Testis (tissue), 3 donors: ENCODE data around the gene FAM107A. TPM values are rescaled to one million over a fixed set of nuclear protein-coding genes. Genes with fewer than 3 reads are reported as not detected.

Experiments used
- DNase-seq: peaks from one replicate; pipeline ENCODE4 v3.0.0-alpha.2; 2019
- H3K27ac ChIP-seq, 2 donors: fragments of 200-600 bp; sonication (generic); one replicate each; pipeline ENCODE4 v1.5.1; 2019
- H3K27me3 ChIP-seq: fragments of 200-600 bp; sonication (generic); one replicate; pipeline ENCODE4 v1.5.1; 2019
- H3K36me3 ChIP-seq: fragments of 200-600 bp; sonication (generic); one replicate; pipeline ENCODE4 v1.5.1; 2017; ENCODE audit warnings: low read depth; ENCODE audit errors: missing control alignments
- H3K4me1 ChIP-seq: fragments of 200-600 bp; sonication (generic); one replicate; pipeline ENCODE4 v1.5.1; 2019
- H3K4me3 ChIP-seq, 2 donors: fragments of 200-600 bp; sonication (generic); one replicate each; pipeline ENCODE4 v1.5.1; 2017 to 2019
- H3K9me3 ChIP-seq: fragments of 200-600 bp; sonication (generic); one replicate; pipeline ENCODE4 v1.5.1; 2017
- CTCF ChIP-seq, 3 experiments: fragments of 450-650 bp in 2 of 3; fragments of 200-600 bp in 1 of 3; sonication (generic) in 1 of 3; IDR thresholded peaks; one replicate each; pipeline ENCODE4 v1.5.1; 2016 to 2019; ENCODE audit warnings: antibody characterized with exemption in 3 of 3, mild to moderate bottlenecking in 2 of 3, moderate library complexity in 1 of 3
- POLR2A ChIP-seq: fragments of 450-650 bp; IDR thresholded peaks from one replicate; pipeline ENCODE4 v1.6.1; 2017; ENCODE audit warnings: antibody characterized with exemption, mild to moderate bottlenecking, moderate library complexity
- WGBS, 2 donors: methylation state at CpG; one replicate each; pipeline ENCODE4 v1.1.5; 2018; 5-methylcytosine and 5-hydroxymethylcytosine counted together
- intact Hi-C: fragments of 100-400 bp; cut with DNase I; formaldehyde crosslinking; loops from one replicate; pipeline ENCODE4 v1.15.1; 2023; ENCODE audit warnings: low total_unique reads
- polyA plus RNA-seq: library from polyadenylated mRNA; stranded (reverse); fragments of 350-450 nt; fragmentation: Illumina TruSeq; extraction: RNeasy Lipid Tissue Mini Kit (QIAGEN cat#74804); gene quantifications from one replicate; pipeline ENCODE4 v1.2.3, GENCODE V29; 2014; ENCODE audit warnings: low read depth, low replicate concordance; ENCODE audit not compliant: insufficient read depth
- total RNA-seq, 2 donors: library from RNA; depleted of rRNA; stranded (reverse); fragments of >200 nt; gene quantifications; one replicate each; pipeline ENCODE4 v1.2.3, GENCODE V29; 2016

FAM107A gene
- total and polyA plus RNA-seq, 3 donors from 2014 or later: 7.8 to 17.8 (median 14.8) TPM

DNA sequence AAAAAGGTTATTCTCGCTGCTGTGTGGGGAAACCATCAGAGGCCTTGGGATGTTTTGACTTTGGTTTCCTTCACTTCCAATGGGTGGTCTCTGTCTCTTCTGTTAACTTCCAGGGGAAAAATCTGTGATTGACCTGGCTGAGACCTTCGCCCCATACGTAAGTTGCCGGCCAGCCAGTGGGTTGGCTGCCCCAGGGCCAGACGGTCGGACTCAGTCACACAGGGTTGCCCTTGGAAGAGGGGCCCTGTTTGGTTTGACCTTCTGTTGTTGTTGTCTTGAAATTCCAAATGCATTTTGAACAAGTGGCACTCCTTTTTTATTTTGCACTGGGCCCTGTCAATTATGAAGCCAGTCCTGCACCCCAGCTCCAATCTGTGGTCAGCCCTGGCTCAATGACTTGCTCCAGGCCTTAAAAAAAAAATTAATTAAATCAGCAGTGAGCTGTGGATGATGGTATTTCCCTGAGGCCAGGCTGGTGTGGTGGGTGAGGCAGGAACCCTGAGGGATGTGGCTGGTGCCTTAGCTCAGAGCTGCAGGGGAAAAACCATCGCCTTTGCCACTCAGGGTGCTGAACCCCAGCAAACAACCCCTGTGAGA is 4.5 kb downstream of the FAM107A start:
- intact Hi-C loops: no loop called here
- Histone ChIP-seq H3K27me3 (no peaks in the 10 kb centered on the region), H3K36me3 (no peaks in the 10 kb centered on the region), H3K4me3 (no peak overlapping the region), H3K27ac (no peak overlapping the region), H3K4me1 (peaks cover 20% of the 10 kb centered on the region), H3K9me3 (no peaks in the 10 kb centered on the region)
- no peak for DNase-seq
- TF ChIP-seq CTCF (IDR thresholded peaks at IDR 0.05) (no peak), POLR2A (no peak)
- 96 to 99% methylated on average over 7 of the region's 7 CpGs for WGBS, 2 donors

GRCh38 chr3:58572013-58572633 is 5.1 kb downstream of the FAM107A start:
- no peaks in the 10 kb centered on the region for H3K9me3 ChIP-seq
- H3K36me3 ChIP-seq: no peaks in the 10 kb centered on the region
- H3K4me1 ChIP-seq: peaks cover 16% of the 10 kb centered on the region
- TF ChIP-seq CTCF (IDR thresholded peaks at IDR 0.05) (no peak), POLR2A (no peak)
- WGBS, 2 donors: 88 to 92% methylated on average over 13 of the region's 13 CpGs
- no peaks in the 10 kb centered on the region for H3K27me3 ChIP-seq
- intact Hi-C loops: no loop called here
- H3K4me3 ChIP-seq: no peak overlapping the region
- no peak for DNase-seq
- H3K27ac ChIP-seq: no peak overlapping the region

- no peak overlapping the region for H3K27ac ChIP-seq
- no peak overlapping the region for H3K4me3 ChIP-seq
- 92 to 96% methylated on average over 5 of the region's 5 CpGs for WGBS, 2 donors
- H3K4me1 ChIP-seq: peaks cover 9% of the 10 kb centered on the region
- intact Hi-C loops: no loop called here
- no peaks in the 10 kb centered on the region for H3K9me3 ChIP-seq
- no peaks in the 10 kb centered on the region for H3K27me3 ChIP-seq
- DNase-seq: no peak
- H3K36me3 ChIP-seq: no peaks in the 10 kb centered on the region
- TF ChIP-seq POLR2A (no peak), CTCF (IDR thresholded peaks at IDR 0.05) (no peak)
These were observed 6.3 kb downstream of the FAM107A start for GRCh38 chr3:58570851-58571250.

GRCh38 chr3:58569287-58570001 is 7.7 kb downstream of the FAM107A start:
- no peak for TF ChIP-seq POLR2A
- TF ChIP-seq CTCF (IDR thresholded peaks at IDR 0.05): no peak
- Histone ChIP-seq H3K27me3 (no peaks in the 10 kb centered on the region), H3K27ac (no peak overlapping the region), H3K4me3 (no peak overlapping the region), H3K36me3 (no peaks in the 10 kb centered on the region), H3K9me3 (no peaks in the 10 kb centered on the region), H3K4me1 (peaks cover 9% of the 10 kb centered on the region)
- intact Hi-C loops: loop anchor here (2.0 kb wide), 1 partner anchor 61 kb away; no protein-coding TSS in a partner anchor
- no peak for DNase-seq
- 96% methylated on average over 7 to 12 of the region's 12 CpGs for WGBS, 2 donors
